Stimulated activated CD8-positive, alpha-beta memory T cell treated with anti-CD3 and anti-CD28 coated beads, Interleukin-4, amount 100 ng/mL, for 1 hour (primary cell): ENCODE data around the gene DPYD.

ENCODE experiments used
- DNase-seq, 2 donors: peaks; one replicate each; pipeline ENCODE4 v3.0.0-alpha.2; 2020; ENCODE audit warnings: low read depth in 2 of 2, low spot score in 1 of 2

DPYD gene

GRCh38 chr1:97551113-97551512 is 369.7 kb downstream of the DPYD start:
- DNase-seq = no peak

GRCh38 chr1:97545446-97545845 is 375.4 kb downstream of the DPYD start:
- no peak for DNase-seq

- DNase-seq = no peak
These were observed 380.4 kb downstream of the DPYD start for GRCh38 chr1:97540346-97540888.

- no peak for DNase-seq
These were observed 382.7 kb downstream of the DPYD start for GRCh38 chr1:97538113-97538512.

GRCh38 chr1:97533358-97533757 is 387.5 kb downstream of the DPYD start:
- DNase-seq = no peak

- DNase-seq = no peak
These were observed 391.2 kb downstream of the DPYD start for GRCh38 chr1:97529600-97529999.

- no peak for DNase-seq
These were observed 396.6 kb downstream of the DPYD start for GRCh38 chr1:97524211-97524610.

GRCh38 chr1:97516588-97516987 is 404.2 kb downstream of the DPYD start:
- DNase-seq = no peak

- DNase-seq = no peak
These were observed 412.1 kb downstream of the DPYD start for GRCh38 chr1:97508653-97509218.

- DNase-seq = no peak
These were observed 413.0 kb downstream of the DPYD start for GRCh38 chr1:97507863-97508262.

GRCh38 chr1:97506368-97506767 is 414.5 kb downstream of the DPYD start:
- DNase-seq = no peak

GRCh38 chr1:97505816-97506215 is 415.0 kb downstream of the DPYD start:
- no peak for DNase-seq

GRCh38 chr1:97505289-97505688 is 415.5 kb downstream of the DPYD start:
- DNase-seq = no peak

GRCh38 chr1:97502360-97502759 is 418.5 kb downstream of the DPYD start:
- DNase-seq = no peak

GRCh38 chr1:97501628-97502027 is 419.2 kb downstream of the DPYD start:
- DNase-seq = no peak

GRCh38 chr1:97500760-97501159 is 420.1 kb downstream of the DPYD start:
- no peak for DNase-seq

- DNase-seq = no peak
These were observed 421.2 kb downstream of the DPYD start for GRCh38 chr1:97499667-97500066.

GRCh38 chr1:97489834-97490233 is 431.0 kb downstream of the DPYD start:
- no peak for DNase-seq

- no peak for DNase-seq
These were observed 432.3 kb downstream of the DPYD start for GRCh38 chr1:97488530-97488929.

- DNase-seq = no peak
These were observed 438.8 kb downstream of the DPYD start for GRCh38 chr1:97482022-97482421.

GRCh38 chr1:97467445-97467844 is 453.4 kb downstream of the DPYD start:
- no peak for DNase-seq

GRCh38 chr1:97464305-97464704 is 456.5 kb downstream of the DPYD start:
- DNase-seq = no peak

GRCh38 chr1:97461782-97462181 is 459.1 kb downstream of the DPYD start:
- DNase-seq = no peak
